Thyroid gland (tissue), 4 donors: ENCODE measurements around the gene ABCA4.

Experiments used
- POLR2A ChIP-seq, 2 donors: fragments of 450-650 bp; IDR thresholded peaks; one replicate each; pipeline ENCODE4 v1.6.1; 2017; ENCODE audit warnings: antibody characterized with exemption in 2 of 2, mild to moderate bottlenecking in 2 of 2, moderate library complexity in 1 of 2
- TF ChIP-seq, protein P1 (sequence below), 6 experiments: fragments of 200-600 bp in 3 of 6; fragments of 450-650 bp in 3 of 6; sonication (generic) in 3 of 6; IDR thresholded peaks; one replicate each; pipeline ENCODE4 v1.5.1; 2016 to 2019; ENCODE audit warnings: antibody characterized with exemption in 6 of 6, mild to moderate bottlenecking in 2 of 6, inconsistent platforms in 1 of 6, moderate library complexity in 1 of 6

DNA sequence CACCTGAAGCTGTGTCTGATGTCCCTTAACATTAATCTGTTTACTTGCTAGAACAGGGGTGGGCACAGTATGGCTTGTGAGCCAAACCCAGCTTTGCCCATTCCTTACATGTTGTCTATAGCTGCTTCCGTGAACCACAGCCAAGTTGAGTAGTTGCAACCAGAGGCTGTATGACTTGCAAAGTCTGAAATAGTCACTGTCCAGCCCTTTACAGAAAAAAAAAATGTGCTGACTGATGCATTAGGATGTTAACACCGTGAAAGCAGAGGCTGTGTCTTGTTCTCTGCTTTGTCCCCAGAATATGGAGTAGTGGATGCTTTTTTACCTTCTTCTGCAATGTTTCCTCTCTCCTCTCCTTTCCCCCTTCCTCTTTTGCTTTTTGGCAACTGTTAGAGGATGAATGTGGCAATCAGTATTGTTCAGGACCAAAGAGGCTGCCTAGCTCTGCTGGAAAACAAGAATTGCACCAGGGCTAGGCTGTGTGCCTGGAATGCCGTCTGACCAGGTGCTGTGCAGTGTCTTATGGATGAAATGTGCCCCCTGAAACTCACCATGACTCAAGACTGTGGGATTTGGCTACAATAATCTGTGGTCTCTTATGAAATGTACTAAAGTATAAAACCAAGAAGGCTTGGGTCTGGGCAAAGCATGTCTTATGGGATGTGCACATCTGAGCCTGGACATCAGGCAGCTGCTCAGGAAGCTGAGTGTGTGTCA lies 132.2 kb downstream of the ABCA4 start:
- TF ChIP-seq, protein P1, sequence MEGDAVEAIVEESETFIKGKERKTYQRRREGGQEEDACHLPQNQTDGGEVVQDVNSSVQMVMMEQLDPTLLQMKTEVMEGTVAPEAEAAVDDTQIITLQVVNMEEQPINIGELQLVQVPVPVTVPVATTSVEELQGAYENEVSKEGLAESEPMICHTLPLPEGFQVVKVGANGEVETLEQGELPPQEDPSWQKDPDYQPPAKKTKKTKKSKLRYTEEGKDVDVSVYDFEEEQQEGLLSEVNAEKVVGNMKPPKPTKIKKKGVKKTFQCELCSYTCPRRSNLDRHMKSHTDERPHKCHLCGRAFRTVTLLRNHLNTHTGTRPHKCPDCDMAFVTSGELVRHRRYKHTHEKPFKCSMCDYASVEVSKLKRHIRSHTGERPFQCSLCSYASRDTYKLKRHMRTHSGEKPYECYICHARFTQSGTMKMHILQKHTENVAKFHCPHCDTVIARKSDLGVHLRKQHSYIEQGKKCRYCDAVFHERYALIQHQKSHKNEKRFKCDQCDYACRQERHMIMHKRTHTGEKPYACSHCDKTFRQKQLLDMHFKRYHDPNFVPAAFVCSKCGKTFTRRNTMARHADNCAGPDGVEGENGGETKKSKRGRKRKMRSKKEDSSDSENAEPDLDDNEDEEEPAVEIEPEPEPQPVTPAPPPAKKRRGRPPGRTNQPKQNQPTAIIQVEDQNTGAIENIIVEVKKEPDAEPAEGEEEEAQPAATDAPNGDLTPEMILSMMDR (IDR thresholded peaks at IDR 0.05) = no peak
- no peak for TF ChIP-seq POLR2A (IDR thresholded peaks at IDR 0.05)
